Adrenal gland (tissue), 5 donors: Measurements from ENCODE around the gene ANKRD44.

Experiments used
- POLR2A ChIP-seq, 2 donors: fragments of 450-650 bp; IDR thresholded peaks; one replicate each; pipeline ENCODE4 v1.6.1; 2017; ENCODE audit warnings: antibody characterized with exemption in 2 of 2, mild to moderate bottlenecking in 2 of 2, moderate library complexity in 1 of 2
- TF ChIP-seq, protein P1 (sequence below), 6 experiments: fragments of 450-650 bp in 4 of 6; fragments of 200-600 bp in 2 of 6; sonication (generic) in 1 of 6; IDR thresholded peaks; 1 replicate in 5 of 6; 2 replicates in 1 of 6; pipeline versions ENCODE4 v1.5.1 to v1.8.0; 2016 to 2021; ENCODE audit warnings: antibody characterized with exemption in 6 of 6, mild to moderate bottlenecking in 2 of 6, moderate library complexity in 1 of 6
- donor health status: DM: no; HTN: no; CAD: no.

DNA sequence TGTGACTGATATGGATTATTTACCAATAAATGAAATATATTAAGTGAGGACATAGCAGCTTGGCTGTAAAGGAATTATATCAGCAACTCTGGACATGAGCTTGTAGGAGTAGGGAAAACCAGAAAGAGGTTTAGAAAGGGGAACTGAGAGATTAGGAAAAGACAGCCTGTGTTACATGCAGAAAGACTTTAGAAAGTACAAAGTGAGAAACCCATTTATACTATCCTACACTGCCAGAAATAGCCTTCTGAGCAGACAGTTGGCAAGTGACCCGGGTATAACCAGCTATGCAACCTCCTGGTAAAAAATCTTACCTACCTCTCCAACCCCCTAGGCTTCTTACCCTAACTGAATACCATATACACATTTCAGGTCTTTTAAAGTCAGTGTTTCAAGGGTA is 134.1 kb downstream of the ANKRD44 start:
- TF ChIP-seq, protein P1, sequence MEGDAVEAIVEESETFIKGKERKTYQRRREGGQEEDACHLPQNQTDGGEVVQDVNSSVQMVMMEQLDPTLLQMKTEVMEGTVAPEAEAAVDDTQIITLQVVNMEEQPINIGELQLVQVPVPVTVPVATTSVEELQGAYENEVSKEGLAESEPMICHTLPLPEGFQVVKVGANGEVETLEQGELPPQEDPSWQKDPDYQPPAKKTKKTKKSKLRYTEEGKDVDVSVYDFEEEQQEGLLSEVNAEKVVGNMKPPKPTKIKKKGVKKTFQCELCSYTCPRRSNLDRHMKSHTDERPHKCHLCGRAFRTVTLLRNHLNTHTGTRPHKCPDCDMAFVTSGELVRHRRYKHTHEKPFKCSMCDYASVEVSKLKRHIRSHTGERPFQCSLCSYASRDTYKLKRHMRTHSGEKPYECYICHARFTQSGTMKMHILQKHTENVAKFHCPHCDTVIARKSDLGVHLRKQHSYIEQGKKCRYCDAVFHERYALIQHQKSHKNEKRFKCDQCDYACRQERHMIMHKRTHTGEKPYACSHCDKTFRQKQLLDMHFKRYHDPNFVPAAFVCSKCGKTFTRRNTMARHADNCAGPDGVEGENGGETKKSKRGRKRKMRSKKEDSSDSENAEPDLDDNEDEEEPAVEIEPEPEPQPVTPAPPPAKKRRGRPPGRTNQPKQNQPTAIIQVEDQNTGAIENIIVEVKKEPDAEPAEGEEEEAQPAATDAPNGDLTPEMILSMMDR (IDR thresholded peaks at IDR 0.05): no peak
- TF ChIP-seq POLR2A (IDR thresholded peaks at IDR 0.05): no peak
